UCSD-AML1 (cell line): Measurements from ENCODE around the gene MINAR1.

Source experiments
- DNase-seq: peaks from one replicate; lab custom pipeline; 2025; ENCODE audit not compliant: unreplicated experiment; lab: John Stamatoyannopoulos, UW

The MINAR1 gene

GRCh38 chr15:79430901-79431635, 1.1 kb upstream of the MINAR1 start:
- DNase-seq, result no peak

- no peak for DNase-seq
Measured at GRCh38 chr15:79432345-79433275, 474 bp downstream of the MINAR1 start.

DNA sequence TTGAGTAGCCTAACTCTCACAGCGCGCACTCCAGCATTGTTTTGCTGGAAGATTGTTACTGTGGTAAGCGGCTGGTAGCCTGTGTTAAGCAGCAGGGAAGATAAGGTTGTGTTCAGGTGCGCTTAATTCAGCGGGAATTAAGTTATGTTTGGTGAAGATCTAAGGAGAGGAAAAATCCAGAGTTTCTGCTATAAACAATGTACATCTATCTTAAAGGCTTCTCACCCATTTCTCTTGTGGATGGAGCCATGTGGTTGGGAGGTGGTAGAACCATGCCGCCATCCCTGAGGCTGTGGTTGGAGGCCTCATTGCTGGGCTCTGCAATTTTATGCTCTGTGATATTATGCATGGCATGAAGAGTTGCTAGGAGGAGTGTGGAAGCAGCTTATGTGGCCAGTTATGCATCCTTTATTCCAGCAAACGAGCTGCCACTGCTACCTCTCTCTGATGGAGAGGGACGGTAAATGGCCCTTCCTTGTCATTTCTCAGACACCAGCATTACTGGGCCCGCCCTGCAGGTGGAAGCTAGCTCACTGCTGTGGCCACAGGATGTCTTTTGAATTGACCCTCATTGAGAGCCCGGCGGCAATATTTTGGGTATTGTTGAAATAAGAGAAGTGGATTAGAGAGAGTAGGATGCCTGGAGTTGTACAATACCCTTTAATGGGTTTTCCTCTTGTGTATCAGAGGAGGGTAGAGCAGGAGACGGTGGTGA, 1.3 kb downstream of the MINAR1 start:
- DNase-seq, result no peak

- no peak for DNase-seq
Measured at GRCh38 chr15:79434361-79434760, 2.2 kb downstream of the MINAR1 start.

DNA sequence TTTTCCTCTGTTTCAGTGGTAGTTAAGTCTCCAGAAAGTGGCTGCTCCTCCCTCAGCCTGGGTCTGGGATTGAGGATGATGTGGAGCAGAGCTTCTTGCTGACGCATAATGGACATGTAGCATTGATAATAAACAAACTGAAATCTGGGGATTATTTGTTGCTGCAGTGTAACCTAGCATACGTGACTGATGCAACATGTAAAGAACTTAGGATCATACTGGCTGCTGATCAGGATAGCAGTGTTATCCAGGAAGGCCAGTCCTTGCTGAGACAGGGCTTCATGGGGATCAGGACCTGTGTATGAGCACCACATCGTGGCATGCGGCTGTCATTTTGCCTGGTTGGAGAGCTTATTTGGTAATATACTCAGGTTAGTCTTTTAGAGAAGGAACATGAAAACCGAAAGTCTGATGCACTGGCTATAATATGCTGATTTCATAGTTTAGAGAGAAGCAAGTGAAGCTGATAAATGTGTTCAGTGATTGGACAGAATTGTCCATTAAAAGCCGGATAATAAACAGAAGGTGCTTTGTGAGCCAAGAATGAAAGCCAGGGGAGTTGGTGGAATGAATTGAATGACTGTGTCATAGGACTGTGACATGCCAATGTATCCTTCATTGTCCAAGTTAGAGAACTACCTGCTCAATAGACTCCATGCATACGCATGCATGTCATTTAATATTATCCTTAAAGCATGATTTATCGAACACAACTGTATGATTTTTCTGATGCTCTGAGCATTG, 4.1 kb downstream of the MINAR1 start:
- DNase-seq, result no peak

- no peak for DNase-seq
Measured at GRCh38 chr15:79437275-79438000, 5.3 kb downstream of the MINAR1 start.

- DNase-seq, result no peak
Measured at GRCh38 chr15:79439236-79439635, 7.1 kb downstream of the MINAR1 start.

GRCh38 chr15:79440355-79440908, 8.3 kb downstream of the MINAR1 start:
- DNase-seq, result no peak

DNA sequence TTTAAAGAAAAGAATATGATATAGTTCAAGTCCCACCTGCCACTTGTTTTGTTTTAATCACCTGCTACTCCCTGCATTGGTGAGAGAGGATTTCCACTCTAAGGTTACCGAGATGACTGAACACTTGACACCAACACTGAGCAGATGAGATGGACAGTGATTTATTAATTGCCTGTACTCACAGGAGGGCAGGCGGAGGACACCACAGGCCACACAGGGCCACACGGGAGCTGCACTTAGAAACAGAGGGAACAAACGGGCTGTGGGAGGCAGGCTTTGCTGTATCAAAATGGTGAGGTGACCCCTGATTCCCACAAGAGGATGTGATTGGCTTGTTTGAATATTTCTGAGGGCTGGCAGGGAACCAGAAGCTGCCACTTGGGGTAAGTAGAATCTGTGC, 10.8 kb downstream of the MINAR1 start:
- no peak for DNase-seq

GRCh38 chr15:79447060-79447459, 14.9 kb downstream of the MINAR1 start:
- no peak for DNase-seq

DNA sequence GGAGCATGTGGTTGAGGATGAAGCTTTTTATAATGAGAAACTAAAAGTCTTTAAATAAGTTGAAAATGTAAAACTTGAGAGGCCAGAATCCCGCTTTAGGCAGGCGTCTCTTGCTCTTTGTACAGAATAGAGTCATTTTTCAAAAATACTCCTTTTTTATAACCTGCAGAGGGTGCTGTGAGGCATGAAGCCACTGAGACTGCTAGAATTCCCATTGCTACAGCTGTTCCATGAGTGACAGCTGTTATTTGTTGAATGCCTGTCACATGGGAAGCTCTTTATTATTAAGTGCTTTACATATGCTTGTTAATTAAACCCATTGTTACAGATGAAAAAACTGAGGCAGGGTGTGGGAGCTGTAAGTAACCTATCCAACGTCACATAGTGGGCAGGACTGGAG, 18.5 kb downstream of the MINAR1 start:
- DNase-seq, result no peak

DNA sequence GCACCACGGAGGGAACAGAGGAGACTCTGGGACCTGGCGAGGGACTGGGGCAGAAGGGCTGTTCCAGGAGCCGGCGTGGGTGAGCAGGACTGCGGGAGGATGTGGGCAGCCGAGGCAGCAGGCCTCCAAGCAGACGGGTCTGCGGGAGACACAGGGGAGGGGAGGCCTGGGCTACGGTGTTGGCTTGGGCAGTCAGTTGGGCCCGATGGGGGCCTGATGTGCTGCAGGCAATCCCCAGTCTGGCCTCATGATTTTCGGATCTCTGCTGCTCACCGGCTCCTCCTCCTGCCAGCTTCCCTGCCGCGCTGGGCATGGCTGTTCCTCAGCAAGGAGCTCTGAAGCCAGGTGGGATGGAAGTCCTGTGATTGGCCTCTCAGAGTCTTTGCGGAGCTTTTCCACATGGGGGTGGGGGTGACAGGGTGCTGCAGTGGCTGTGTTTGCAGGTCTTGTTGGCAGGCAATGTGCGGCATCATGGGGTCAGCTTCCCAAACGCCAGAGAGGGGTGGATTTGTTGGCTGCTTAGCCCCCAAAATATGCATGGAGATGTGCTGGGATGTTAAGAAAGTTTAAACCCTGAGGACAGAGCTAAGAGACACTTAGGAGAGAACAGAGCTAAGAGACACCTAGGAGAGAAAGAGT, 19.3 kb downstream of the MINAR1 start:
- DNase-seq, result no peak

DNA sequence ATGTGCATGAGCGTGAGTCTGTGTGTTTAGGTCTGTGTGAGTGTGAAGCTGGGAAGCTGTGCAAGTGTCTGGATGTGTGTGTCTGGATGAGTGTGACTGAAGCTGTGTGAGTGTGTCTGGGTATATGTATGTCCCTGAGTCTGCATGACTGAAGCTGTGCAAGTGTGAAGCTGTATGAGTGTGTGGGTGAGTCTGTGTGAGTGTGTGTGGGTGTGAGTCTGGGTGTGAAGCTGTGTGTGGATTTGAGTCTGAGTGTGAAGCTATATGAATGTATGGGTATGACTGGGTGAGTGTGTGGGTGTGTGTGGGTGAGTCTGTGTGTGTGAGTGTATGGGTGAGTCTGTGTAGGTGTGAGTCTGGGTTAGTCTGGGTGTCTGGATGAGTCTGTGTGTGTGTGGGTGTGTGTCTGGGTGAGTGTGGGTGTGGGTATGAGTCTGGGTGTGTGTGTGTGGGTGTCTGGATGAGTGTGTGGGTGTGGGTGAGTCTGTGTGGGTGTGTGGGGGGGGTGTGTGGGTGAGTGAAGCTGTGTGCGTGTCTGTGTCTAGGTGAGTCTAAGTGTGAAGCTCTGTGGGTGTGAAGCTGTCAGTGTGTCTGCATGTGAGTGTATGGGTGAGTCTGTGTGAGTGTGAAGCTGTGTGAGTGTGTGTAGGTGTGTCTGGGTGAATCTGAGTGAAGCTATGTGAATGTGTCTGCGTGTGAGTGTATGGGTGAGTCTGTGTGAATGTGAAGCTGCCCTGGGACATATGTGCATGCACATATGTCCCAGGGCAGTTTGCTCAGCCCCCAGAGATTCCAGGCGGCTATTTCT, 20.3 kb downstream of the MINAR1 start:
- no peak for DNase-seq

- DNase-seq, result no peak
Measured at GRCh38 chr15:79453446-79453845, 21.3 kb downstream of the MINAR1 start.

DNA sequence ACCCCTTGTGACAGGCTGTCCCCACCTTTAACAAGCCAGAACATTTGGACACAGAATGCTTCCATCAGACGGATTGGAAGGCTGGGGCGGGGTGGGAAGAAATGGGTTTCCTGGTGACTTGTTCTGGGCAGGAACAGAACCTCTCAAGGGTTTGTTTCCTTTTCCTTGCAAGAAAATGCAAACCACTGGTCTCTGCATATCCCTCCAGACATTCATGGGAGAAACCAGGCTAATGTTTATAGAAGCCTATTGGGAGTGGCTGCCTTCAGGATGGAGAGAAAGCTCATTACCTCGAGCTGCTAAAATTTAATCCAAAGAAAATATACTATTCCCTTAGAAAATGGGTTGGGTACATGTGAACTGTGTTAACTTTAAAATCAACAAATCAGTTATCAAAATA, 21.9 kb downstream of the MINAR1 start:
- DNase-seq, result no peak

- no peak for DNase-seq
Measured at GRCh38 chr15:79455361-79455760, 23.2 kb downstream of the MINAR1 start.

- DNase-seq, result no peak
Measured at GRCh38 chr15:79455943-79456342, 23.8 kb downstream of the MINAR1 start.

DNA sequence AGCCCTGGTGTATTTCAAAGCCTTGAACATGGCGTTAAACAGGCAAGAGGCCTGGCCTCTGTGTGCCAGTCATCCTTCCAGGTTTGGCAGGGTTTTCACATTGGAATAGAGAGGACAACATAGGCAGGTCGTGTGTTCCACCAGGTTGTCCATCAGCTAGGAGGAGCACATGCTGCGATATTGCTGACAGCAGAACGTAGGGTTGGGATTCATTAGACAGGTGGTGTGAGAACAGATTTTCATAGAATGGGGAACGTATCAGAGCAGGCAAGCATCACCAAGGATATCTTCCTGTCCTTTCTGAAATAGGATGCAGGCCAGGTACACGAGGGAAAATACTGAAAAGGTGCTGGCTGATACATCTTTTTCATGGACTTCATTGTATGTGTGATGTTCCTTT, 26.4 kb downstream of the MINAR1 start:
- no peak for DNase-seq

DNA sequence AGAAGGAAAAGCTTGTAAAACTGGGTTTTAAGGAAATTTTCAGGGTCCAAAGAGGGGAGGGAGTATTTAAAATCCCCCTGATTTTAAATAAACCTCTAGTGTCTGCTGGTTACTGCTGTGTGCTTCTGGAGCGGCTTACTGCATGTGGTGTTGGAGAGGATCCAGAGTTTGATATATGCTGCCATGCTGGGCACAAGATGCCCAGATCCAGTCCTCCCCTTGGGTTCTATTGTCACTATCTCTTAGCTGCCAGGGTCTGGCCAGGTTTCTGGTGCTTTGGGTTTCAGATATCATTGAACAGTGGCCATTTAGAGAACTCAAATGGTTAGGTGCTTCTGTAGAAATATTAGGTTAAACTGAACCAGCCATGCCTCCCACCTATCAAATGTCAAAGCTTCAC, 27.5 kb downstream of the MINAR1 start:
- DNase-seq, result no peak
